Panc1 (cell line): ENCODE results near the gene CDK17. TPM values are rescaled to one million over a fixed set of nuclear protein-coding genes. Genes with fewer than 3 reads are reported as not detected.

Source experiments
- ATAC-seq: fragments of 200-7000 bp; cut with Tn5 transposase; 2 replicates; pipeline ENCODE4 v1.9.1; 2020; ENCODE audit warnings: mild to moderate bottlenecking, moderate library complexity
- BruUV-seq: library from RNA; stranded (reverse); fragments of 400-500 nt; replicated peaks from 2 replicates; lab custom pipeline; 2021; lab: Mats Ljungman, UMichigan
- CTCF ChIA-PET: fragments of 300-600 bp; sonication (Branson Sonifier 250); formaldehyde crosslinking; loops from one replicate; lab custom pipeline; 2022; ENCODE audit warnings: antibody characterized with exemption; lab: Charles Lee
- POLR2A ChIA-PET: fragments of 300-600 bp; sonication (Branson Sonifier 250); formaldehyde crosslinking; loops from one replicate; lab custom pipeline; 2022; ENCODE audit warnings: antibody characterized with exemption; lab: Charles Lee
- DNase-seq: peaks from one replicate; pipeline ENCODE4 v3.0.0-alpha.2; 2010; ENCODE audit warnings: low read depth, low spot score
- H3K27ac ChIP-seq: 2 replicates; pipeline ENCODE4 v1.5.1; 2011; ENCODE audit warnings: mild to moderate bottlenecking, low read length, inconsistent platforms
- H3K27me3 ChIP-seq: fragments of 200-500 bp; sonication (Bioruptor generic); 2 replicates; pipeline ENCODE4 v1.6.0; 2014; ENCODE audit warnings: low read length, inconsistent platforms; ENCODE audit not compliant: control insufficient read depth, insufficient read depth
- H3K36me3 ChIP-seq: fragments of 200-500 bp; sonication (Bioruptor generic); 2 replicates; pipeline ENCODE4 v1.5.1; 2014; ENCODE audit warnings: inconsistent platforms, mild to moderate bottlenecking, low read length, moderate library complexity; ENCODE audit not compliant: control insufficient read depth, insufficient read depth
- H3K4me1 ChIP-seq: 2 replicates; pipeline ENCODE4 v1.5.1; 2011; ENCODE audit warnings: inconsistent platforms, mild to moderate bottlenecking, low read length, moderate library complexity; ENCODE audit not compliant: control insufficient read depth, insufficient read depth
- H3K4me3 ChIP-seq, 2 experiments: 2 replicates each; pipeline ENCODE4 v1.5.1; 2011 to 2012; ENCODE audit warnings: low read depth in 2 of 2, low read length in 2 of 2, mild to moderate bottlenecking in 2 of 2, inconsistent platforms in 1 of 2, moderate library complexity in 1 of 2
- H3K9me3 ChIP-seq: fragments of 200-500 bp; sonication (Bioruptor generic); 2 replicates; pipeline ENCODE4 v1.5.1; 2014; ENCODE audit warnings: low read depth, mild to moderate bottlenecking, inconsistent platforms, low read length, moderate library complexity; ENCODE audit not compliant: control insufficient read depth, insufficient read depth
- POLR2AphosphoS5 ChIP-seq: IDR thresholded peaks from 2 replicates; pipeline ENCODE4 v1.6.1; 2012; ENCODE audit warnings: mild to moderate bottlenecking, low read depth, low read length, moderate library complexity
- SIN3A ChIP-seq: IDR thresholded peaks from 2 replicates; pipeline ENCODE4 v1.6.1; 2012; ENCODE audit warnings: low read depth, mild to moderate bottlenecking, low read length, moderate library complexity, borderline replicate concordance; ENCODE audit not compliant: insufficient read depth
- TCF7L2 ChIP-seq: IDR thresholded peaks from 2 replicates; pipeline ENCODE4 v1.6.1; 2011; ENCODE audit warnings: mild to moderate bottlenecking, low read depth, low read length, inconsistent platforms
- in situ Hi-C: cut with HindIII; loops from 2 replicates; pipeline ENCODE4 v1.10.0; 2016; ENCODE audit warnings: low sequenced_read_pairs, low pct_unique_long_range_greater_than_20kb
- intact Hi-C: fragments of 100-400 bp; cut with micrococcal nuclease; formaldehyde crosslinking; loops from one replicate; pipeline ENCODE4 v1.10.0; 2022; ENCODE audit not compliant: unreplicated experiment
- total RNA-seq: library from RNA; stranded (reverse); gene quantifications from one replicate; pipeline ENCODE4 v1.2.1, GENCODE V29; 2021; ENCODE audit not compliant: unreplicated experiment
- TF ChIP-seq, protein P1 (sequence below), 2 experiments: IDR thresholded peaks; 2 replicates each; pipeline ENCODE4 v1.6.1; 2011 to 2012; ENCODE audit warnings: low read depth in 2 of 2, control low read depth in 1 of 2, low read length in 1 of 2, mild to moderate bottlenecking in 1 of 2, moderate library complexity in 1 of 2; ENCODE audit not compliant: insufficient read depth in 1 of 2
- TF ChIP-seq, protein P2 (sequence below): fragments of 450-650 bp; IDR thresholded peaks from 2 replicates; pipeline ENCODE4 v1.5.1; 2017; ENCODE audit warnings: mild to moderate bottlenecking

CDK17 gene
- total RNA-seq, 1 experiment from 2014 or later = 23.2 TPM

DNA sequence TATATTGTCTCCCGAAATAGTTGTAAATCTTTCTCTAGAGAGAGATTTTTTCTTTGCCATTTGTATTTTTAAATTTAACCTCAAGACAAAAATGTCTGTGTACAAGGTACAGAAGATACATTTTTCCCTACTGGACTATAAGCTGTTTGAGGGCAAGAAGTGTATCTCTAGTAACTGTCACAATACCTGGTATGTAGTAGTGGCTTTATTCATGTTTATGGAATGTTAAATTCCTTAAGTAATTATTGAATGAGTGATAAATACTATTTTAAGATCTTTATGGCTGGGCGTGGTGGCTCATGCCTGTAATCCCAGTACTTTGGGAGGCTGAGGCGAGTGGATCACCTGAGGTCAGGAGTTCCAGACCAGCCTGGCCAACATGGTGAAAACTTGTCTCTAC lies 24.4 kb upstream of the CDK17 start:
- Histone ChIP-seq H3K4me3 (no peak overlapping the region), H3K27ac (no peak overlapping the region), H3K27me3 (no peaks in the 10 kb centered on the region), H3K36me3 (no peaks in the 10 kb centered on the region), H3K9me3 (no peaks in the 10 kb centered on the region), H3K4me1 (0 out of 2 replicates have a peak, but pooled peaks cover 4% of the 10 kb centered on the region)
- no peak for ATAC-seq
- in situ Hi-C loops = no loop called here
- TF ChIP-seq, protein P1, sequence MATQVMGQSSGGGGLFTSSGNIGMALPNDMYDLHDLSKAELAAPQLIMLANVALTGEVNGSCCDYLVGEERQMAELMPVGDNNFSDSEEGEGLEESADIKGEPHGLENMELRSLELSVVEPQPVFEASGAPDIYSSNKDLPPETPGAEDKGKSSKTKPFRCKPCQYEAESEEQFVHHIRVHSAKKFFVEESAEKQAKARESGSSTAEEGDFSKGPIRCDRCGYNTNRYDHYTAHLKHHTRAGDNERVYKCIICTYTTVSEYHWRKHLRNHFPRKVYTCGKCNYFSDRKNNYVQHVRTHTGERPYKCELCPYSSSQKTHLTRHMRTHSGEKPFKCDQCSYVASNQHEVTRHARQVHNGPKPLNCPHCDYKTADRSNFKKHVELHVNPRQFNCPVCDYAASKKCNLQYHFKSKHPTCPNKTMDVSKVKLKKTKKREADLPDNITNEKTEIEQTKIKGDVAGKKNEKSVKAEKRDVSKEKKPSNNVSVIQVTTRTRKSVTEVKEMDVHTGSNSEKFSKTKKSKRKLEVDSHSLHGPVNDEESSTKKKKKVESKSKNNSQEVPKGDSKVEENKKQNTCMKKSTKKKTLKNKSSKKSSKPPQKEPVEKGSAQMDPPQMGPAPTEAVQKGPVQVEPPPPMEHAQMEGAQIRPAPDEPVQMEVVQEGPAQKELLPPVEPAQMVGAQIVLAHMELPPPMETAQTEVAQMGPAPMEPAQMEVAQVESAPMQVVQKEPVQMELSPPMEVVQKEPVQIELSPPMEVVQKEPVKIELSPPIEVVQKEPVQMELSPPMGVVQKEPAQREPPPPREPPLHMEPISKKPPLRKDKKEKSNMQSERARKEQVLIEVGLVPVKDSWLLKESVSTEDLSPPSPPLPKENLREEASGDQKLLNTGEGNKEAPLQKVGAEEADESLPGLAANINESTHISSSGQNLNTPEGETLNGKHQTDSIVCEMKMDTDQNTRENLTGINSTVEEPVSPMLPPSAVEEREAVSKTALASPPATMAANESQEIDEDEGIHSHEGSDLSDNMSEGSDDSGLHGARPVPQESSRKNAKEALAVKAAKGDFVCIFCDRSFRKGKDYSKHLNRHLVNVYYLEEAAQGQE (IDR thresholded peaks at IDR 0.05; ENCODE audit: insufficient read depth in 1 of 2, low read depth in 2 of 2, low read length in 1 of 2) = no peak
- TF ChIP-seq POLR2AphosphoS5 (no peak), TCF7L2 (no peak), SIN3A (no peak)
- TF ChIP-seq, protein P2, sequence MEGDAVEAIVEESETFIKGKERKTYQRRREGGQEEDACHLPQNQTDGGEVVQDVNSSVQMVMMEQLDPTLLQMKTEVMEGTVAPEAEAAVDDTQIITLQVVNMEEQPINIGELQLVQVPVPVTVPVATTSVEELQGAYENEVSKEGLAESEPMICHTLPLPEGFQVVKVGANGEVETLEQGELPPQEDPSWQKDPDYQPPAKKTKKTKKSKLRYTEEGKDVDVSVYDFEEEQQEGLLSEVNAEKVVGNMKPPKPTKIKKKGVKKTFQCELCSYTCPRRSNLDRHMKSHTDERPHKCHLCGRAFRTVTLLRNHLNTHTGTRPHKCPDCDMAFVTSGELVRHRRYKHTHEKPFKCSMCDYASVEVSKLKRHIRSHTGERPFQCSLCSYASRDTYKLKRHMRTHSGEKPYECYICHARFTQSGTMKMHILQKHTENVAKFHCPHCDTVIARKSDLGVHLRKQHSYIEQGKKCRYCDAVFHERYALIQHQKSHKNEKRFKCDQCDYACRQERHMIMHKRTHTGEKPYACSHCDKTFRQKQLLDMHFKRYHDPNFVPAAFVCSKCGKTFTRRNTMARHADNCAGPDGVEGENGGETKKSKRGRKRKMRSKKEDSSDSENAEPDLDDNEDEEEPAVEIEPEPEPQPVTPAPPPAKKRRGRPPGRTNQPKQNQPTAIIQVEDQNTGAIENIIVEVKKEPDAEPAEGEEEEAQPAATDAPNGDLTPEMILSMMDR = no peak
- no TSS peak for BruUV-seq
- CTCF ChIA-PET = no interaction called here
- no peak for DNase-seq
- POLR2A ChIA-PET = no interaction called here
- intact Hi-C loops = no loop called here

DNA sequence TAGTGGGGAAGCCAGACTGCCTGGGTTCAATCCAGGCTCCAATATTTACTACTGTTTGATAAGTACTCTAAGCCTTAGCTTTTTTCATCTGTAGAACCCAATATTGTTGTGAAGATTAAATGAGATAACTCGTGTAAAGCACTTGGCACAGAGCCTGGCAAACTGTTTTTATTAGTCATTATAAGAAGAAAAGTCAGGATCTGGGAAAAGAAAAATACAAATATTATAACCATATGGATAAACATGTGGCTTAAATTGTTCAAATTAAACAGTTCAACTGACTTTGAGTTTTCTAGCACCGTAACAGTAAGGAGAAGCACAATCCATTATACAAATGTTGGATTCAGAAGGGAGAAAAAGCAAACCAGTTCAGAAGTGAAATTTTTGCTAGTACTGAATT lies 22.0 kb upstream of the CDK17 start:
- ATAC-seq (no peak), DNase-seq (no peak)
- ChIA-PET CTCF (no interaction called here), POLR2A (no interaction called here)
- BruUV-seq = no TSS peak
- Histone ChIP-seq H3K27me3 (no peaks in the 10 kb centered on the region), H3K36me3 (no peaks in the 10 kb centered on the region), H3K4me3 (no peak overlapping the region), H3K27ac (no peak overlapping the region), H3K9me3 (no peaks in the 10 kb centered on the region), H3K4me1 (0 out of 2 replicates have a peak, but pooled peaks cover 3% of the 10 kb centered on the region)
- in situ Hi-C loops = no loop called here
- intact Hi-C loops = no loop called here
- TF ChIP-seq, protein P2 = no peak
- no peak for TF ChIP-seq TCF7L2
